Lung (tissue), 12 donors: ENCODE results near the gene FAM184A. TPM values are rescaled to one million over a fixed set of nuclear protein-coding genes. Genes with fewer than 3 reads are reported as not detected.

Experiments used
- ATAC-seq: fragments of 200-7000 bp; cut with Tn5 transposase; one replicate; pipeline ENCODE4 v1.9.1; 2020; ENCODE audit warnings: moderate number of reproducible peaks; ENCODE audit not compliant: insufficient read depth, low FRiP score
- DNase-seq, 3 donors: peaks; one replicate each; pipeline ENCODE4 v3.0.0-alpha.2; 2013 to 2017
- H3K27ac ChIP-seq, 2 donors: one replicate each; pipeline ENCODE4 v1.5.1; 2013; ENCODE audit warnings: mild to moderate bottlenecking in 2 of 2, moderate library complexity in 2 of 2, control low read depth in 1 of 2, inconsistent platforms in 1 of 2, low read depth in 1 of 2, low read length in 1 of 2
- H3K27me3 ChIP-seq, 3 donors: one replicate each; pipeline ENCODE4 v1.5.1; 2013; ENCODE audit warnings: low read length in 2 of 3; ENCODE audit not compliant: control insufficient read depth in 3 of 3, insufficient read depth in 3 of 3
- H3K36me3 ChIP-seq, 4 donors: one replicate each; pipeline ENCODE4 v1.5.1; 2013; ENCODE audit warnings: low read length in 4 of 4, mild to moderate bottlenecking in 1 of 4, moderate library complexity in 1 of 4; ENCODE audit not compliant: control insufficient read depth in 4 of 4, insufficient read depth in 4 of 4
- H3K4me1 ChIP-seq, 5 donors: one replicate each; pipeline ENCODE4 v1.5.1; 2013; ENCODE audit warnings: low read length in 5 of 5, mild to moderate bottlenecking in 2 of 5, moderate library complexity in 1 of 5; ENCODE audit not compliant: control insufficient read depth in 5 of 5, insufficient read depth in 5 of 5
- H3K4me3 ChIP-seq: one replicate; pipeline ENCODE4 v1.5.1; 2013; ENCODE audit warnings: mild to moderate bottlenecking, control low read depth, moderate library complexity
- H3K9ac ChIP-seq, 2 donors: one replicate each; pipeline ENCODE4 v1.5.1; 2013; ENCODE audit warnings: low read length in 2 of 2, control low read depth in 1 of 2; ENCODE audit not compliant: insufficient read depth in 1 of 2
- H3K9me3 ChIP-seq, 4 donors: one replicate each; pipeline ENCODE4 v1.5.1; 2013; ENCODE audit warnings: low read length in 3 of 4, mild to moderate bottlenecking in 1 of 4, moderate library complexity in 1 of 4; ENCODE audit not compliant: control insufficient read depth in 4 of 4, insufficient read depth in 3 of 4
- CTCF ChIP-seq: IDR thresholded peaks from 2 replicates; pipeline ENCODE4 v1.5.1; 2012; ENCODE audit warnings: mild to moderate bottlenecking; ENCODE audit errors: control extremely low read depth, extremely low read depth
- WGBS, 2 donors: extraction: QIAGEN DNeasy Blood & Tissue Kit; methylation state at CpG; one replicate each; pipeline ENCODE4 v1.1.7; 2013; 5-methylcytosine and 5-hydroxymethylcytosine counted together
- polyA plus RNA-seq, 2 donors: library from polyadenylated mRNA; stranded (reverse); fragments of 200-250 nt; gene quantifications; one replicate each; pipeline ENCODE4 v1.2.1, GENCODE V29; 2013
- total RNA-seq, 2 donors: library from RNA; depleted of rRNA in 1 of 2; stranded (reverse); fragments of >200 nt in 1 of 2; gene quantifications; one replicate each; pipeline ENCODE4 v1.2.1, GENCODE V29; 2014 to 2021
- donor health status: control.
- donor health status: control.
- donor health status: Bipolar disorder and iron deficiency.
- donor health status: healthy.
- donor health status: DM: yes; HTN: yes; CAD: no.

Gene FAM184A
- total and polyA plus RNA-seq, 4 donors: 4.4 to 63.4 (median 22.7) TPM

DNA sequence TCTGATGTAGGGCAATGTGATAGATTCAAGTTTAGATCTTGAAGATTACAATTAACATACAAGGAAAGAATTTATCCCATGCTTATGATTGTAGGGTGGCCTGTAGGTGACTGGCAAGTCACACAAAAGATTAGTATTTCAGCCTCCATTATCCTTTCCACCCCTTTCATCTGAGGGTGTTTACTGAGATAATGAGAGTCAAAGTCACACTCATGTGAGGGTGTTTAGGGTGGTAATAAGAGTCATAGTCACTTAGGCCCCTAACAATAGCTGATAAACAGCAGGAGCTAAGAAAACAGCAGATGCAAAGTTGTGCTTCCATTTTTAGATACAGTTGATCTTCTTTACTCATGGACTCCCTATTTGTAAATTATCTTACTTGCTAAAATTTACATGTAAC lies 11.4 kb downstream of the FAM184A start:
- DNase-seq (no peak), ATAC-seq (no peak)
- TF ChIP-seq CTCF: no peak
- Histone ChIP-seq H3K9ac (no peak overlapping the region), H3K27me3 (no peaks in the 10 kb centered on the region), H3K4me3 (no peak overlapping the region), H3K9me3 (no peaks in the 10 kb centered on the region), H3K36me3 (no peaks in the 10 kb centered on the region), H3K27ac (no peak overlapping the region), H3K4me1 (peaks cover 0 to 8% (median 0%) of the 10 kb centered on the region in 5 donors)

- ATAC-seq: no peak
- Histone ChIP-seq H3K27ac (no peak overlapping the region), H3K4me3 (no peak overlapping the region), H3K4me1 (peaks cover 0 to 8% (median 0%) of the 10 kb centered on the region in 5 donors), H3K27me3 (no peaks in the 10 kb centered on the region), H3K9ac (no peak overlapping the region), H3K9me3 (no peaks in the 10 kb centered on the region), H3K36me3 (no peaks in the 10 kb centered on the region)
- TF ChIP-seq CTCF: no peak
- WGBS, 2 donors: 74 to 78% methylated on average over 1 of the region's 1 CpG
- peak in 2 of 3 donors; percentile 54 to 68 for DNase-seq
Measured at GRCh38 chr6:119066517-119066916, 11.9 kb downstream of the FAM184A start.

GRCh38 chr6:119065955-119066354 lies 12.5 kb downstream of the FAM184A start:
- Histone ChIP-seq H3K9ac (no peak overlapping the region), H3K4me1 (peaks cover 0 to 8% (median 0%) of the 10 kb centered on the region in 5 donors), H3K36me3 (no peaks in the 10 kb centered on the region), H3K4me3 (no peak overlapping the region), H3K27ac (no peak overlapping the region), H3K27me3 (no peaks in the 10 kb centered on the region), H3K9me3 (no peaks in the 10 kb centered on the region)
- ATAC-seq (no peak), DNase-seq (no peak)
- no peak for TF ChIP-seq CTCF
- WGBS, 2 donors: 79 to 86% methylated on average over 2 of the region's 2 CpGs

- Histone ChIP-seq H3K9ac (no peak overlapping the region), H3K4me1 (peaks cover 0 to 8% (median 0%) of the 10 kb centered on the region in 5 donors), H3K27me3 (no peaks in the 10 kb centered on the region), H3K27ac (no peak overlapping the region), H3K36me3 (no peaks in the 10 kb centered on the region), H3K4me3 (no peak overlapping the region), H3K9me3 (no peaks in the 10 kb centered on the region)
- ATAC-seq (no peak), DNase-seq (no peak)
- no peak for TF ChIP-seq CTCF
- 66 to 69% methylated on average over 5 of the region's 5 CpGs for WGBS, 2 donors
Measured at GRCh38 chr6:119065382-119065781, 13.1 kb downstream of the FAM184A start.
